ENCODE measurements around the gene C6orf58.

C6orf58 gene

GRCh38 chr6:127547904-127548649 is 28.9 kb upstream of the C6orf58 start:
- Histone ChIP-seq H3F3A (ENCODE audit: low read depth) (no peaks in the 10 kb centered on the region), H3K4me1 (ENCODE audit: insufficient read depth, low read length, poor library complexity, severe bottlenecking) (no peaks in the 10 kb centered on the region), H4K20me1 (ENCODE audit: insufficient read depth, low read length, poor library complexity, severe bottlenecking) (no peaks in the 10 kb centered on the region), H3K27me3 (ENCODE audit: insufficient read depth, low read length, poor library complexity, severe bottlenecking) (no peaks in the 10 kb centered on the region), H3K79me2 (ENCODE audit: insufficient read depth, low read length) (no peaks in the 10 kb centered on the region), H3K9me3 (ENCODE audit: insufficient read depth, low read depth, low read length) (no peaks in the 10 kb centered on the region), H3K4me2 (ENCODE audit: low read depth, low read length, poor library complexity, severe bottlenecking) (no peak overlapping the region), H3K9me2 (replicated peaks; ENCODE audit: low read depth, low read length) (no peaks in the 10 kb centered on the region), H2AFZ (ENCODE audit: low read length) (no peak overlapping the region), H3K4me3 (ENCODE audit: low read length, poor library complexity, severe bottlenecking) (no peak overlapping the region), H3K36me3 (ENCODE audit: insufficient read depth, low read length) (no peaks in the 10 kb centered on the region), H3K9ac (ENCODE audit: low read depth, low read length, poor library complexity, severe bottlenecking) (no peak overlapping the region)
- TF ChIP-seq, protein P1, sequence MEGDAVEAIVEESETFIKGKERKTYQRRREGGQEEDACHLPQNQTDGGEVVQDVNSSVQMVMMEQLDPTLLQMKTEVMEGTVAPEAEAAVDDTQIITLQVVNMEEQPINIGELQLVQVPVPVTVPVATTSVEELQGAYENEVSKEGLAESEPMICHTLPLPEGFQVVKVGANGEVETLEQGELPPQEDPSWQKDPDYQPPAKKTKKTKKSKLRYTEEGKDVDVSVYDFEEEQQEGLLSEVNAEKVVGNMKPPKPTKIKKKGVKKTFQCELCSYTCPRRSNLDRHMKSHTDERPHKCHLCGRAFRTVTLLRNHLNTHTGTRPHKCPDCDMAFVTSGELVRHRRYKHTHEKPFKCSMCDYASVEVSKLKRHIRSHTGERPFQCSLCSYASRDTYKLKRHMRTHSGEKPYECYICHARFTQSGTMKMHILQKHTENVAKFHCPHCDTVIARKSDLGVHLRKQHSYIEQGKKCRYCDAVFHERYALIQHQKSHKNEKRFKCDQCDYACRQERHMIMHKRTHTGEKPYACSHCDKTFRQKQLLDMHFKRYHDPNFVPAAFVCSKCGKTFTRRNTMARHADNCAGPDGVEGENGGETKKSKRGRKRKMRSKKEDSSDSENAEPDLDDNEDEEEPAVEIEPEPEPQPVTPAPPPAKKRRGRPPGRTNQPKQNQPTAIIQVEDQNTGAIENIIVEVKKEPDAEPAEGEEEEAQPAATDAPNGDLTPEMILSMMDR (conservative IDR thresholded peaks at IDR 0.05; ENCODE audit: low read length): peak; percentile 51
- no peak for TF ChIP-seq EZH2phosphoT487 (IDR thresholded peaks at IDR 0.05; ENCODE audit: borderline replicate concordance)

GRCh38 chr6:127550403-127550802 is 26.6 kb upstream of the C6orf58 start:
- Histone ChIP-seq H3K27me3 (ENCODE audit: insufficient read depth, low read length, poor library complexity, severe bottlenecking) (no peaks in the 10 kb centered on the region), H3K4me3 (ENCODE audit: low read length, poor library complexity, severe bottlenecking) (no peak overlapping the region), H3K9me3 (ENCODE audit: insufficient read depth, low read depth, low read length) (no peaks in the 10 kb centered on the region), H4K20me1 (ENCODE audit: insufficient read depth, low read length, poor library complexity, severe bottlenecking) (no peaks in the 10 kb centered on the region), H2AFZ (ENCODE audit: low read length) (no peak overlapping the region), H3K79me2 (ENCODE audit: insufficient read depth, low read length) (no peaks in the 10 kb centered on the region), H3K4me2 (ENCODE audit: low read depth, low read length, poor library complexity, severe bottlenecking) (no peak overlapping the region), H3K9me2 (replicated peaks; ENCODE audit: low read depth, low read length) (no peaks in the 10 kb centered on the region), H3K36me3 (ENCODE audit: insufficient read depth, low read length) (no peaks in the 10 kb centered on the region), H3F3A (ENCODE audit: low read depth) (no peaks in the 10 kb centered on the region), H3K9ac (ENCODE audit: low read depth, low read length, poor library complexity, severe bottlenecking) (no peak overlapping the region), H3K4me1 (ENCODE audit: insufficient read depth, low read length, poor library complexity, severe bottlenecking) (no peaks in the 10 kb centered on the region)
- TF ChIP-seq EZH2phosphoT487 (IDR thresholded peaks at IDR 0.05; ENCODE audit: borderline replicate concordance): no peak
- TF ChIP-seq, protein P1 (conservative IDR thresholded peaks at IDR 0.05; ENCODE audit: low read length): no peak

DNA sequence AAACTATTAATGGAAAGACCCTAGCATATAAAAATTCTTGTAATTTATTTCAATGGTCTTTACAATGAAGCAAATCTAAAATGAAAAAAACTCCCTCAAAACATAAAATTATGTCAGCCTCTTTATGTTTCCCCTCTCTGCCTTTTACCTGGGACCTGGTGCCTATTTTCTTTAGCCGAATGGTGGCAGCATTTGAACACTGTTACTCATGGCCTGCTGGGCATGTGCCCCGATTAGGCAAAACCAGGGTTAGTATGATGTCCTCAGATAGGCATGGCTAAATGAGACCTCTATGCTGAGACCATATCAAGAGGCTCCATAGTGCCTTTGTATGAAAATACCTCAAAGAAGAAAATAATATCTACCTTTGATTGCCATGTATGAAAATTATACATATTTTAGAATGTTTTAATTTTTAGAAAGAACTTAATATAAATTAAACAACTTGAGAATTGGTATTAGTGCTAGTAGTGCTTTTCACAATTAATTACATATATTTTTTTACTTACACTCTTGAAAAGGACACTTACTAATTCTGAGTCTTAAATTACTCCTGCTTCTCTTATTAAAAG is 22.5 kb upstream of the C6orf58 start:
- TF ChIP-seq, protein P1 (conservative IDR thresholded peaks at IDR 0.05; ENCODE audit: low read length): peak; percentile 51
- TF ChIP-seq EZH2phosphoT487 (IDR thresholded peaks at IDR 0.05; ENCODE audit: borderline replicate concordance): no peak
- H3K9me2 ChIP-seq (replicated peaks; ENCODE audit: low read depth, low read length): no peaks in the 10 kb centered on the region
- H3K9me3 ChIP-seq (ENCODE audit: insufficient read depth, low read depth, low read length): no peaks in the 10 kb centered on the region
- H3K4me2 ChIP-seq (ENCODE audit: low read depth, low read length, poor library complexity, severe bottlenecking): no peak overlapping the region
- no peak overlapping the region for H2AFZ ChIP-seq (ENCODE audit: low read length)
- H3K4me3 ChIP-seq (ENCODE audit: low read length, poor library complexity, severe bottlenecking): no peak overlapping the region
- no peaks in the 10 kb centered on the region for H4K20me1 ChIP-seq (ENCODE audit: insufficient read depth, low read length, poor library complexity, severe bottlenecking)
- no peak overlapping the region for H3K9ac ChIP-seq (ENCODE audit: low read depth, low read length, poor library complexity, severe bottlenecking)
- no peaks in the 10 kb centered on the region for H3K36me3 ChIP-seq (ENCODE audit: insufficient read depth, low read length)
- H3K4me1 ChIP-seq (ENCODE audit: insufficient read depth, low read length, poor library complexity, severe bottlenecking): no peaks in the 10 kb centered on the region
- no peaks in the 10 kb centered on the region for H3K79me2 ChIP-seq (ENCODE audit: insufficient read depth, low read length)
- H3F3A ChIP-seq (ENCODE audit: low read depth): no peaks in the 10 kb centered on the region
- H3K27me3 ChIP-seq (ENCODE audit: insufficient read depth, low read length, poor library complexity, severe bottlenecking): no peaks in the 10 kb centered on the region

Measured in Loucy (cell line).